Type B pancreatic cell (in vitro differentiated cells): ENCODE results near the gene TMEM139. TPM values are rescaled to one million over a fixed set of nuclear protein-coding genes. Genes with fewer than 3 reads are reported as not detected.

Experiments
- DNase-seq: peaks from one replicate; pipeline ENCODE4 v3.0.0; 2021; ENCODE audit warnings: mixed read lengths; ENCODE audit not compliant: unreplicated experiment; ENCODE audit errors: extremely low spot score
- H3K27ac Mint-ChIP-seq: 2 replicates; pipeline ENCODE4 v1.8.0; 2021; ENCODE audit warnings: mild to moderate bottlenecking, mixed read lengths
- H3K27me3 Mint-ChIP-seq: 2 replicates; pipeline ENCODE4 v1.8.0; 2021; ENCODE audit warnings: mixed read lengths
- H3K36me3 Mint-ChIP-seq: 2 replicates; pipeline ENCODE4 v1.8.0; 2021; ENCODE audit warnings: mixed read lengths
- H3K4me1 Mint-ChIP-seq: one replicate; pipeline ENCODE4 v1.8.0; 2021; ENCODE audit warnings: mixed read lengths; ENCODE audit not compliant: unreplicated experiment
- H3K4me3 Mint-ChIP-seq: 2 replicates; pipeline ENCODE4 v1.8.0; 2021; ENCODE audit warnings: mild to moderate bottlenecking, mixed read lengths
- H3K9me3 Mint-ChIP-seq: 2 replicates; pipeline ENCODE4 v1.8.0; 2021; ENCODE audit warnings: mixed read lengths
- total RNA-seq: library from RNA; stranded (reverse); gene quantifications from 2 replicates; pipeline ENCODE4 v1.2.1, GENCODE V29; 2021; ENCODE audit warnings: low replicate concordance
- TF ChIP-seq, protein P1 (sequence below): fragments of 200-600 bp; sonication (generic); conservative IDR thresholded peaks from 2 replicates; pipeline ENCODE4 v1.5.0; 2021; ENCODE audit warnings: antibody characterized with exemption, mild to moderate bottlenecking

The TMEM139 gene
- total RNA-seq, 1 donor from 2014 or later = 2.6 TPM

DNA sequence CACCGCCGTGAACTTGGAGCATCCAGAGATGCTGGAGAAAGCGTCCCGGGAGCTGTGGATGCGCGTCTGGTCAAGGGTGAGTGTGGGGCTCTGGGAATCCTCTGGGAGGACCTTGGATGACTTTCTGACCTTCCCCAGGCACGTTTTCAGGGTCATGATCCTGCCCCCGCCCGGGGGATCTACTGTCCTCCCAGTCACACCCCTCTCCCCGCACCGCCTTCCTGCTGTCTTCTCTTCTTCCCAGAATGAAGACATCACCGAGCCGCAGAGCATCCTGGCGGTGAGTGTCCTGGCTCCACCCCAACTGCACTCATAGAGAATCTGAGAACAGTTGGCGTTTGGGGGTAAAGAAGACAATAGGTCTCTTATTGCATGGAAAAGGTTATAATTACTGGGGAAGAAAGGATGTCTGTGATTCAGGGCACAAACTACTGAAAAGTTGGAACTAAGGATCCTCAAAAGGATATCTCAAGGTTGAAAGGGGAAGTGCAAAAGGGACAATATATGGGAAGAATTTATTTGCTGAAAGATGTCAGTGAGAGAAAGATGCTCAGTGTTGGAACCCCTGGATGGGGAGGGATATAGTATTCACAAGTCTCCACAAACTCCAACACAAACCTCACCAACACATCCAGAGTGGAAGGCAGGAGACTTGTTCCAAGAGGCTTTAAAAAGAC, 19.6 kb upstream of the TMEM139 start:
- no peak for DNase-seq
- Mint-ChIP-seq H3K4me1 (peaks cover 13% of the 10 kb centered on the region), H3K9me3 (no peaks in the 10 kb centered on the region), H3K27me3 (no peaks in the 10 kb centered on the region), H3K36me3 (peaks cover 22% of the 10 kb centered on the region), H3K4me3 (peak overlapping the region; percentile 38), H3K27ac (no peak overlapping the region)
- TF ChIP-seq, protein P1, sequence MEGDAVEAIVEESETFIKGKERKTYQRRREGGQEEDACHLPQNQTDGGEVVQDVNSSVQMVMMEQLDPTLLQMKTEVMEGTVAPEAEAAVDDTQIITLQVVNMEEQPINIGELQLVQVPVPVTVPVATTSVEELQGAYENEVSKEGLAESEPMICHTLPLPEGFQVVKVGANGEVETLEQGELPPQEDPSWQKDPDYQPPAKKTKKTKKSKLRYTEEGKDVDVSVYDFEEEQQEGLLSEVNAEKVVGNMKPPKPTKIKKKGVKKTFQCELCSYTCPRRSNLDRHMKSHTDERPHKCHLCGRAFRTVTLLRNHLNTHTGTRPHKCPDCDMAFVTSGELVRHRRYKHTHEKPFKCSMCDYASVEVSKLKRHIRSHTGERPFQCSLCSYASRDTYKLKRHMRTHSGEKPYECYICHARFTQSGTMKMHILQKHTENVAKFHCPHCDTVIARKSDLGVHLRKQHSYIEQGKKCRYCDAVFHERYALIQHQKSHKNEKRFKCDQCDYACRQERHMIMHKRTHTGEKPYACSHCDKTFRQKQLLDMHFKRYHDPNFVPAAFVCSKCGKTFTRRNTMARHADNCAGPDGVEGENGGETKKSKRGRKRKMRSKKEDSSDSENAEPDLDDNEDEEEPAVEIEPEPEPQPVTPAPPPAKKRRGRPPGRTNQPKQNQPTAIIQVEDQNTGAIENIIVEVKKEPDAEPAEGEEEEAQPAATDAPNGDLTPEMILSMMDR = no peak

DNA sequence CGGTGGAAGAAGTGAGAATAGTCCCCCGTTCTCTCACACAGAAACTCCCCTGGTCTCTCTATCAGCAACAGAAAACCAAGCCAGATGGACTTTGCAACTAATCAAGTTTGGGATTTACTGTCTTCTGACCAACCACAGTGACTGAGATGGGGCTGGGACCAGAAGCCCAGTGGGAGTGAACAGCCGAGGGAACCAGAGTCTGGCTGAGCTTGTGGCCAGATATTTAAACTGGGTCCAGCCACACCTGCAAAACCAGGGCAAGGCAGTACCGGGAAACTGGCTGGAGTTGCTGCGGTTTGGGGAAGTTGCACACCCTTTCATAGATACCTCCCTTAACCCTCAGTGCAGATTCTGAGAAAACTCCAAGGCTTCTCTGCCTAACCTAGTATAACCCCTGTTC, 15.5 kb upstream of the TMEM139 start:
- no peak for DNase-seq
- H3K4me1 Mint-ChIP-seq = peaks cover 5% of the 10 kb centered on the region
- H3K27ac Mint-ChIP-seq = no peak overlapping the region
- H3K27me3 Mint-ChIP-seq = no peaks in the 10 kb centered on the region
- TF ChIP-seq, protein P1 = no peak
- H3K36me3 Mint-ChIP-seq = peaks cover 17% of the 10 kb centered on the region
- no peak overlapping the region for H3K4me3 Mint-ChIP-seq
- H3K9me3 Mint-ChIP-seq = no peaks in the 10 kb centered on the region

DNA sequence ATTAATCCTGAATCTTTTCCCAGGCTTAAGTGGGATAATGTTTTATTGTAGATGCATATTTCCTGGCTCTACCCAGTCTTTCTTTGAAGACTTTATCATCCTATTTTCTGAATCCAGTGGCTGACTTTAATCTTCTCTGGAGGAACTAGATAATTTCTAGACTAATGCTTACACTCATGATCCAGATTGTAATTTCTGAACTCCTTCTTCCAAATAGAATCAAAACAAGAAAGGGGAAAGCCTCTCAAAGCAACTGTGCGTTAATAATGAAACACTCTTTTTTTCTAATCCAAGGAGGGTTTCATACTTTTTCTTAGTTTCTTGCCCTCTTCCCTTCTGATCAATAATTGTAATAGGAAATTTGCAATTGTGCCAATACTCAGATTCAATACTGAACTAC, 13.5 kb upstream of the TMEM139 start:
- TF ChIP-seq, protein P1 = no peak
- Mint-ChIP-seq H3K27ac (no peak overlapping the region), H3K36me3 (peaks cover 7% of the 10 kb centered on the region), H3K9me3 (no peaks in the 10 kb centered on the region), H3K27me3 (no peaks in the 10 kb centered on the region), H3K4me3 (no peak overlapping the region), H3K4me1 (no peaks in the 10 kb centered on the region)
- DNase-seq = no peak

DNA sequence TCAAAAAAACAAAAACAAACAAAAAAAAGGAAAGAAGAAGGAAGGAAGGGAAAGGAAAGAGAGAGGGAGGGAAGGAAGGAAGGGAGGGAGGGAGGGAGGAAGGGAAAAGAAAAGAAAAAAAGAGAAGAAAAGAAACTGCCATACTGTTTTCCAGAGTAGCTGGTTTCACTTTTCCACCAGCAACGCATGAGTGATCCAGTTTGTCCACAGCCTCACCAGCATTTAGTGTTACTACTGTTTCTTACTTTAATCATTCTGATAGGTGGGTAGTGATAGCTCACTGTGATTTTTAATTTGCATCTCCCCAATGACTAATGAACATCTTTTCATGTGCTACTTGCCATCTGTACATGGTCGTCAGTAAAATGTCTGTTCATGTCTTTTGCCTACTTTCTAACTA, 11.9 kb upstream of the TMEM139 start:
- H3K27me3 Mint-ChIP-seq = no peaks in the 10 kb centered on the region
- H3K9me3 Mint-ChIP-seq = no peaks in the 10 kb centered on the region
- H3K4me3 Mint-ChIP-seq = no peak overlapping the region
- H3K27ac Mint-ChIP-seq = no peak overlapping the region
- DNase-seq = no peak
- TF ChIP-seq, protein P1 = no peak
- H3K36me3 Mint-ChIP-seq = peaks cover 7% of the 10 kb centered on the region
- no peaks in the 10 kb centered on the region for H3K4me1 Mint-ChIP-seq

DNA sequence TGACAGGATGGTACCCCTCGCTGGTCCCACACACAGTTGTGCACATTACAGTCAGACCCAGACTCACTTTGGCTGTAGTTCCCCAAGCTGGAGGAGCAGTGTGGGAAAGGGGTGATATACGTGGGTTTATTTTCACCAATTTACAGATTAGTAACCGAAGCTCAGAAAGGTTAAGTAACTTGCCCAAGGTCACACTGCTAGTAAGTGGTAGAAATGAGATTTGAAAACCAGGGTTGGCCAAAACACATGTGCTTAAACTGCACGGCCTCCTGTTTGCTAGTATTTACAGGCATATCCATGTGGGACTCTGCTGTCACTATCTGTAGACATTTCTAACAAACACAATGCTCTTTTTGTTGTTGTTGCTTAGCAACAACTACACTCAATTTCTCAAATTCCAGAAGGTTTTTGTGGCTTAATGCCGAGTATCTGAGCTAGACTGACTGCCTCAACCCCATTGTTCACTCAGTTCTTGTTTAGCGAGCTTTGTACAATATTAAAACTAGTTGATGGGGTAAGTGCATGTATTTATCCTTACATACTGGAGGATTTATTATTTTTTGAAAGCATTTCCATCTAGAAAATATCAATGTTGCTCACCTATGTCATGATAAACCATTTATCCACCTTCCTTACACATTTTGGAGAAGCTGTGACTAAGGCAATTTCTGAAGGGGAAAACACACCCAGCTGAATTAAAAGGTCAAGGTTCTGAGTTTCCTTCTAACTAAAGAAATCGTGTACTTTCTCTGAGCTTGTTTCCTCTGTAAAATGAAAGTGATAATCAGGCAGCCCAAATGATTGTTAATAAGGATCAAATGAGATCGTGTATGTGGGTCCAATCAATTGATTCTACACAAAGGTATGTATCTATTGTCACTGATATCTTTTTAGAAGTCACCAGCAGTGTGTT, 5.3 kb upstream of the TMEM139 start:
- peak overlapping the region; percentile 21 for H3K4me3 Mint-ChIP-seq
- H3K4me1 Mint-ChIP-seq = peaks cover 27% of the 10 kb centered on the region
- H3K27me3 Mint-ChIP-seq = no peaks in the 10 kb centered on the region
- no peak for DNase-seq
- no peaks in the 10 kb centered on the region for H3K9me3 Mint-ChIP-seq
- no peaks in the 10 kb centered on the region for H3K36me3 Mint-ChIP-seq
- TF ChIP-seq, protein P1 = no peak
- peak overlapping the region; percentile 77 for H3K27ac Mint-ChIP-seq
